MM.1S (cell line): ENCODE measurements around the gene S100A9.

Source experiments
- EZH2 ChIP-seq: fragments of 300-600 bp; sonication (generic); optimal IDR thresholded peaks from 2 replicates; pipeline ENCODE3; 2017; ENCODE audit warnings: low read depth, mild to moderate bottlenecking, antibody characterized with exemption, low read length, mixed read lengths
- EZH2phosphoT487 ChIP-seq: fragments of 300-600 bp; sonication (generic); IDR thresholded peaks from 2 replicates; pipeline ENCODE4 v1.6.1; 2018; ENCODE audit warnings: antibody characterized with exemption, low read length
- TF ChIP-seq, protein P1 (sequence below): fragments of 300-600 bp; sonication (generic); IDR thresholded peaks from 2 replicates; pipeline ENCODE4 v1.5.1; 2016; ENCODE audit warnings: antibody characterized with exemption, low read length, mixed read lengths

GRCh38 chr1:153360190-153360589 is 2.5 kb downstream of the S100A9 start:
- TF ChIP-seq, protein P1, sequence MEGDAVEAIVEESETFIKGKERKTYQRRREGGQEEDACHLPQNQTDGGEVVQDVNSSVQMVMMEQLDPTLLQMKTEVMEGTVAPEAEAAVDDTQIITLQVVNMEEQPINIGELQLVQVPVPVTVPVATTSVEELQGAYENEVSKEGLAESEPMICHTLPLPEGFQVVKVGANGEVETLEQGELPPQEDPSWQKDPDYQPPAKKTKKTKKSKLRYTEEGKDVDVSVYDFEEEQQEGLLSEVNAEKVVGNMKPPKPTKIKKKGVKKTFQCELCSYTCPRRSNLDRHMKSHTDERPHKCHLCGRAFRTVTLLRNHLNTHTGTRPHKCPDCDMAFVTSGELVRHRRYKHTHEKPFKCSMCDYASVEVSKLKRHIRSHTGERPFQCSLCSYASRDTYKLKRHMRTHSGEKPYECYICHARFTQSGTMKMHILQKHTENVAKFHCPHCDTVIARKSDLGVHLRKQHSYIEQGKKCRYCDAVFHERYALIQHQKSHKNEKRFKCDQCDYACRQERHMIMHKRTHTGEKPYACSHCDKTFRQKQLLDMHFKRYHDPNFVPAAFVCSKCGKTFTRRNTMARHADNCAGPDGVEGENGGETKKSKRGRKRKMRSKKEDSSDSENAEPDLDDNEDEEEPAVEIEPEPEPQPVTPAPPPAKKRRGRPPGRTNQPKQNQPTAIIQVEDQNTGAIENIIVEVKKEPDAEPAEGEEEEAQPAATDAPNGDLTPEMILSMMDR, result no peak
- TF ChIP-seq EZH2 (no peak), EZH2phosphoT487 (no peak)
